Epithelial cell of esophagus (primary cell): ENCODE results near the gene PRDM15.
A peak's percentile ranks its signal among the peaks of the same experiment; 100 is the strongest.

ENCODE experiments used
- DNase-seq: peaks from one replicate; pipeline ENCODE4 v3.0.0; 2010; ENCODE audit warnings: low read depth
- H3K4me3 ChIP-seq: 2 replicates; pipeline ENCODE4 v1.5.1; 2011; ENCODE audit warnings: mild to moderate bottlenecking, low read length, control low read depth
- CTCF ChIP-seq: IDR thresholded peaks from 2 replicates; pipeline ENCODE4 v1.5.1; 2011; ENCODE audit warnings: low read depth, mild to moderate bottlenecking, low read length, control low read depth, inconsistent platforms; ENCODE audit not compliant: insufficient read depth; ENCODE audit errors: missing control alignments

The PRDM15 gene

GRCh38 chr21:41879190-41879998 lies at the start of gene PRDM15:
Gene PRDM15, minus strand, starts transcription at chr21:41879344. Its CDS starts 18,981 bp downstream, at chr21:41860363.
- no peak for TF ChIP-seq CTCF
- peak; percentile 89 for DNase-seq
- H3K4me3 ChIP-seq, result peak within 1 kb of the TSS; percentile 70

GRCh38 chr21:41928621-41929220 lies 49.6 kb upstream of the PRDM15 start:
- no peak for TF ChIP-seq CTCF
- DNase-seq, result no peak
- no peak overlapping the region for H3K4me3 ChIP-seq

- no peak overlapping the region for H3K4me3 ChIP-seq
- TF ChIP-seq CTCF, result no peak
- DNase-seq, result no peak
Measured at GRCh38 chr21:41927727-41928409, 48.7 kb upstream of the PRDM15 start.

GRCh38 chr21:41926807-41927171 lies 47.6 kb upstream of the PRDM15 start:
- no peak for TF ChIP-seq CTCF
- peak overlapping the region; percentile 26 for H3K4me3 ChIP-seq
- no peak for DNase-seq

GRCh38 chr21:41926117-41926806 lies 47.1 kb upstream of the PRDM15 start:
- H3K4me3 ChIP-seq, result peak overlapping the region; percentile 26
- no peak for TF ChIP-seq CTCF
- DNase-seq, result peak; percentile 36

- no peak for TF ChIP-seq CTCF
- H3K4me3 ChIP-seq, result no peak overlapping the region
- no peak for DNase-seq
Measured at GRCh38 chr21:41925767-41926116, 46.6 kb upstream of the PRDM15 start.
